ENCODE results near the gene WDR91. TPM values are rescaled to one million over a fixed set of nuclear protein-coding genes. Genes with fewer than 3 reads are reported as not detected.
"Not testable (repeated sequence)": the region's sequence is repeated elsewhere in the genome, so short reads cannot be mapped to it uniquely, and the experiment has no call there.

Gene WDR91
- total RNA-seq, 1 donor from 2014 or later, result 18.2 TPM

DNA sequence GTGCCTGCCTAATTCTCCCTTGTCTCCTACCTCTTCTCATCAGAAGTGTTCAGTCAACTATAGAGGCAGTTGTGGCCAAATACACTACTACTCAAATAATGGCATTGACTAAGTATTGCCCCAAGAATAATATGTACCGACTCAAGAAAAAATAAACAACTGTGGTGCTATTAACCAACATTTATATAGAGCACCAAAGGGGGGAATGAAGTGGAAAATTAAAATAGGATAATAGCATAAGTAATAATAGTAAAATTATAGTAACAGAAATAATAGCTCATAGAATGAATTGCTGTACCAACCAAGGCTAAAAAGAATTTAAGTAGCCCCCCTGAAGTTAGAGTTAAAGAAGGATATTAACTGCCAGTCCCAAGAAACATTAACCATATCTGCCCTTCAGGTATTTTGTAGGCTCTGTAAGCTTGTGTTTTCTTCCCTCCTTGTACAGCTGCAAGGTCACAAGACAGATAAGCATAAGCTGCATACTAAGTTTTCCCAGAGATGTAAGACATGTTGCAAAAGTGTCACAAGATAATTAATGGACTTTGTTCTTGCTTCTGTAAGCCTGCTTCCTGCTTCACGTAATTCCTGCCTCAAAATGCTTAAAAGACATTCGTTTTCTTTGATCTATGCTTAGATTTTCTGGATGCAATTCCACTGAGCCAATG, 29.9 kb downstream of the WDR91 start:
- intact Hi-C loops (cut with micrococcal nuclease), result no loop called here

DNA sequence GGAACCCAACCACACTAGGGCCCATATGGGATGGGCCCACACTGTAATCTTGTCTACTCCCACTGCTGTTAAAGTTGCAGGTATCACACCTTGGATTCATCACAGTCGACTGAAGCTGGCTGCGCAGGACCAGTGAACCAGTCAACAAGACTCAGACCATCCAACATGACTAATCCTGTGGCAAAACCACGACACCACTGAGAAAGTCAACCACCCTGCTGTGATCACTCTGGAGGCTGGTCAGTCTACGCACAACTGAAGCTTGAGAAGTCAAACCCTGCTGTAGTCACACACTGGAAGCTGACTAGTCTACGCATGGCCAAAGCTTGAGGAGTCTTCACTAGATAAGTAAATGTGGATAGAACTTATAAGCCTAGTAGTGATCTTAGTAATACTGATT, 31.2 kb downstream of the WDR91 start:
- intact Hi-C loops (cut with micrococcal nuclease), result no loop called here

DNA sequence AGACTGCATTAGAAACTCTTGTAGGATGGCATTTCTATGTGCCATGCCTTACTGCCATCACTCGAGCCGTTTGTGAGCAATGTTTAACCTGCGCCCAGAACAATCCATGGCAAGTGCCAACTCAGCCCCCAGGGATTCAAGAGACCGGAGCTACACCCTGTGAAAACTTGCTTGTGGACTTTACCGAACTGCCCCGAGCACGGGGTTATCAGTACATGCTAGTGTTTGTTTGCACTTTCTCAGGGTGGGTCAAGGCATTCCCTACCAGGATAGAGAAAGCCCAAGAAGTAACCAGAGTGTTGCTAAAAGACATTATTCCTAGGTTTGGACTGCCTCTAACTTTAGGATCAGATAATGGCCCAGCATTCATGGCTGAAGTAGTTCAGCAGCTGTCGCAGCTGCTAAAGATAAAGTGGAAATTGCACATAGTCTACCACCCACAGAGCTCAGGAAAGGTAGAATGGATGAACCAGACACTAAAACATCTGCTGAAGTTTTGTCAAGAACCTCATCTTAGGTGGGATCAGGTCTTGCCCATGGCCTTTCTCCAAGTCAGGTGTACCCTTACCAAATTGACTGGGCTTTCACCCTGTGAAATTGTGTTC, 31.9 kb downstream of the WDR91 start:
- intact Hi-C loops (cut with micrococcal nuclease), result no loop called here

DNA sequence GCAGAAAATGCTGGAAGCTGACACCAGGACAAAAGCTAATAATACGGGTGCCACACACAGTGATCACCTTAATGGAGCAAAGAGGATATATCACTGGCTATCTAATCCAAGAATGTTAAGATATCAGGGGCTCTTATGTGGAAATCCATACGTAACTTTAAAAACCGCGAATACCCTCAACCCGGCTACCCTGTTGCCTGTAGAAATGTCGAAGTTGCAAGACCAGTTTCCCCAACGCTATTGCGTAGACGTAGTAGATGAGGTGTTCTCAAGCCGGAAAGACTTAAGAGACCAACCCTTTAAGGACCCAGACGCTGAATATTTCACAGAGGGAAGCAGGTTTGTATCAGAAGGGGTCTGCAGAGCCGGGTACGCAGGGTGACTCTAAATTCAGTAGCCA, 33.0 kb downstream of the WDR91 start:
- intact Hi-C loops (cut with micrococcal nuclease), result no loop called here

DNA sequence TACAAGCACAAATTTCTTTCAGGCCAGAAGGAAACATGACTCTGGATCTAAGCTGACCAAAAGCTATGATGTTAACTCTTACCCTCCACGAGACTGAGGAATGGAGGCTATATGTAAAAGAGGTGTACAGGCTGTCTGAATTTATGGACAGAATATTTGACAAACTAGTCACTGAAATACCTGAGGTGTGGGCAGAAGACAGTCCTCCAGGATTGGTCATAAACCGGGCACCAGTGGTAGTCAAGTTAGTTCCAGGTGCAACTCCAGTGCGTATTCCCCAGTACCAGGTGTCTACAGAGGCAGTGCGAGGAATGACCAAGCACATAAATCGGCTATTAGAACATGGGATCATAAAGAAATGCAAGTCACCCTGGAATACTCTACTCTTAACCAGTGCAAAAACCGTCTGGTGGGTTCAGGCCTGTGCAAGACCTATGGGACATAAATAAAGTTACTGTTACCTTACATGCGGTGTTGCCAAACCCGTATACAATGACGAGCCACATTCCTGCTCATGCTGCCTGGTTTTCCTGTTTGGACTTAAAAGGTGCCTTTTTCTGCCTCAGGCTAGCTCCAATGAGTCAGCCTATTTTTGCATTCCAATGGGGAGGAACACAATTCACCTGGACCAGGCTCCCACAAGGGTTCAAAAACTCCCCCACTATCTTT, 34.2 kb downstream of the WDR91 start:
- intact Hi-C loops (cut with micrococcal nuclease), result no loop called here

DNA sequence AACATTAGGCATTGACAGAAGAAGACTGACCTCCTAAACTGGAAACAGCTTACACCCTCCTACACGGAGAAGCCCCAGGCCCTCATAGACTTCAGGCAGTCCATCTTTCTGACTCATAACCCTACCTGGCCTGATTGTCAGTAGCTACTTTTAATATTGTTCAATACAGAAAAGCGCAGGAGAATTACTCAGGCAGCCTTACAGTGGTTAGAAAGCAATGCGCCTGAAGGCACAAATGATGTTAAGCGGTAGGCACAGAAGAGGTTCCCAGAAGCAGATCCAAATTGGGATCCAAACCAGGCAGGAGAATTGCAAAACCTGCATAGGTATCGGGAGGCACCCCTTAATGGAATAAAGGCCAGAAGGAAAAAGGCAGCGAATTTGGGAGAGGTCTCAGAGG, 35.4 kb downstream of the WDR91 start:
- intact Hi-C loops (cut with micrococcal nuclease), result no loop called here

DNA sequence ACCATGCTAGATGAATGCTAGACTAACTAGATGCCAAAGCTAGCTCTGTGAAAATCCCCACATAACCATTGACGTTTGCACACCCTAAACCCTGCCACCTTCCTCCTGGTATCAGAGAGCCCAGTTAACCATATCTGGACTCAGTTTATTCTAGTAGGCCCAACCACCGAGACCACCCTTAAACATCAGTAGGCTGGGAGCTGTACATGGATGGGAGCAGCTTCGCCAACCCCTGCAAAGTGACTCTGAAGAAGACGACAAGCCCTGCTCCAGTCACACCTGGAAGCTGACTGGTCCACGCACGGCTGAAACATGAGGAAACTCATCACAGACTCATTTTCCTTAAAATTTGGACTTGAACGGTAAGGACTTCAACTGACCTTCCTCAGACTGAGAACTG, 36.4 kb downstream of the WDR91 start:
- intact Hi-C loops (cut with micrococcal nuclease), result no loop called here

DNA sequence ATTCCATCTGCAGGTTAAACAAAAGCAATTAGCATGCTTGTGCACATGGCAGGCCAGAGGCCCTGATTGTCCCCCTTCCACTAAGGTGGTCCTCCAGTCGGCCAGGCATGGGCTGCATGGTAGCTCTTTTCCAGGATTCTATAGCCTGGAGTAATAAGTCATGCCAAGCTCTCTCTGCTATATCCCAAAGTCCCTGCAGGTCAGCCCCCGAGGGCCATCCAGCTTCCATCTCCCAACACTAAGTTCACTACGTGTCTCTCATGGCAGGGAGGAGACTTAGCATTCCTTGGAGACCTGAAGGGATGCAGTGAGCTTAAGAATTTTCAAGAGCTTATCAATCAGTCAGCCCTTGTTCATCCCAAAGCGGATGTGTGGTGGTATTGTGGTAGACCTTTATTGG, 37.4 kb downstream of the WDR91 start:
- intact Hi-C loops (cut with micrococcal nuclease), result not testable (repeated sequence)

DNA sequence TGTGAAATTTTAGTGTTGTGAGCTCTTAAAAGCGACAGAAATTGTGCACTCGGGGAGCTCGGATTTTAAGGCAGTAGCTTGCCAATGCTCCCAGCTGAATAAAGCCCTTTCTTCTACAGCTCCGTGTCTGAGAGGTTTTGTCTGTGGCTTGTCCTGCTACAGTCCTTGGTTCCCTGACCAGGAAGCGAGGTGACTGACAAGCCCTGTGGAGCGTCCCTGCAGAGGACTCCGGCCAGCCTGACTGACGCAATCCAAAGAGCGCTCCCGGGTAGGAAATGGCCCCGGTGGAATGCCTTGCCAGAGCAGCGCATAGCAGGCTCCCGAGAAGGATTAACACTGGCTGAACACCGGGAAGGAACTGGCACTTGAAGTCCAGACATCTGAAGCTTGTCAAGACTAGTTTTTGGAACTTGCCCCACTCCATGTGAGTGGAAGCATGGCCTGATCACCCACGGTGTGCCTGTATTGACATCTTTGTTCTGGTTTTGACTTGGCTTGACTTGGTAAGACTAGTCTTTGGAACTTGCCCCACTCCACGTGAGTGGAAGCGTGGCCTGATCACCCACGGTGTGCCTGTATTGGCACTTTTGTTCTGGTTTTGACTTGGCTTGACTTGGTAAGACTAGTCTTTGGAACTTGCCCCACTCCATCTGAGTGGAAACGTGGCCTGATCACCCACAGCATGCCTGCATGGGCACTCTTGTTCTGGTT, 39.6 kb downstream of the WDR91 start:
- intact Hi-C loops (cut with micrococcal nuclease), result not testable (repeated sequence)

DNA sequence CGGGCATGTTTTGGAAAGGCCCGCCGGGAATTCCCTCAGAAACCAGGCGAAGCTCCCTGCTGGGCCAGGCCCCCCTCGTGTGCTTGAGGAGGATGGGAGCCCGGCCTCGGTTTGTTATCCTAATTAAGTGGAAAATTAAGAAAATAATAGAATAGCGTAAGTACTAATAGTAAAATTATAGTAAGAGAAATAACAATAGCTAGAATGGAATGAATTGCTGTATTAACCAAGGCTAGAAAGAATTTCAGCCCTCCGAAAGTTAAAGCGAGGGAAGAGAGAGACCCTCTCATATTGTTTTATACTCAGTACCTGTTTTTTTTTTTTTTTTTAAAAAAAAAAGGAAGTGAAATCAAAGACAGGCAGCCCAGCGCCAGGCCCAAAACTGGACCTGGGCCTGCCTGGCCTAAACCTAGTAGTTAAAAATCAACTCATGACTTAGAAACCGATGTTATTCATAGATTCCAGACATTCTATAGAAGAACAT, 40.3 kb downstream of the WDR91 start:
- intact Hi-C loops (cut with micrococcal nuclease), result loop anchor here (1.0 kb wide), 4 partner anchors 23 to 525 kb away; partner anchors contain the start of genes AGBL3, BPGM, TMEM140 and WDR91

DNA sequence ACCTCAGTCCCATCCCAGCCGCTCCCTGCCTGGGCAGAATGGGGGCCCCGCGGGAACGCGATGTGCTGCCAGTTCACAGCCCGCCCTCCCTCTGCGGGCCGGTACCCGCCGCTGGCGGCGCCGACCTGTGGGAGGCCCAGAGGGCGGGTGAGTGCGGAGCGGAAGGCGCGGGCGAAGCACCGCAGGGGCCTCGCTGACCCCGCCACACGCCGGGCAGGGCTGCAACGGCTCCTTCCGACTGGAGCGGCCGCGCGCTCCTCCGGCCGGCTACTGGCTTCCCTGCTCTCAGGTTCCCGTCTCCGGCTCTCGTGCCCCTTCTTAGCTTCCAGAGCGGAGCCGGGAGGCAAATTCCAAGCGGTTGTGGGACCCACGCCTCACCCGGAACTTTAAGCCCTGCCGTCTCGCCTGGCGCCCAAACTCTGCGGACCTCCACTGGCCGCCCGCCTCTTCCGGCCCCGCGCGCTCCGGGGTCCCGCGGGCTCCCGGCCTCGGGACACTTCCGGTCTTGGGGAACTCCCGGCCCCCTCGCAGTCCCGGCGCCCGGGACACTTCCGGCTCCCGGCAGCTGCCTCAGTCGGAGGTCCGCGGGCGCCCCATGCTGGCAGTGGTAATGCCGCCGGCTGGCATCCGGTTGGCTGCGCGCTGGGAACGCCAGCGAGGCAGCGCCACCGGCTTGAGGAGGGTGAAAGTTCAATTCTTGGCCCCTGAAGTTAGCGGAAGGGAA, 40.9 kb downstream of the WDR91 start, which contains the start of gene CYREN:
CYREN (minus strand) TSS at position 434 of the 724 bp plus-strand sequence. CDS start 1,785 bp downstream, outside the sequence.
- intact Hi-C loops (cut with micrococcal nuclease), result loop anchor here (1.0 kb wide), 4 partner anchors 22 to 524 kb away; partner anchors contain the start of genes AGBL3, BPGM, TMEM140 and WDR91

DNA sequence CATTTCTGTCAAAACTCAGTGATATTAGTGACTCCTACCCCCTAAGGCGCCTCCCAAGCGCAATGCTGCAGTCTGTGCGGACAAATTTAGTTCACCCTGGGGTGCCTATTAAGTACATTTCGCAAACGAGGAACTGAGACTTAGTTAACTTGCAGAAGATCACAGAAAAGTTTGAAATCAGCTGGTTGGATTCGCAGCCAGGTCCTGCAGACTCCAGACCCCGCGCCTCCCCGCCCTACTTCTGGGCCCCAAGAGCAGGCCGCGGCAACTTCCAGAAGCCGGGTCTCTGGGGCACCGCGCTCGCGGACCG, 41.4 kb downstream of the WDR91 start:
- intact Hi-C loops (cut with micrococcal nuclease), result loop anchor here (1.0 kb wide), 4 partner anchors 22 to 524 kb away; partner anchors contain the start of genes AGBL3, BPGM, TMEM140 and WDR91

DNA sequence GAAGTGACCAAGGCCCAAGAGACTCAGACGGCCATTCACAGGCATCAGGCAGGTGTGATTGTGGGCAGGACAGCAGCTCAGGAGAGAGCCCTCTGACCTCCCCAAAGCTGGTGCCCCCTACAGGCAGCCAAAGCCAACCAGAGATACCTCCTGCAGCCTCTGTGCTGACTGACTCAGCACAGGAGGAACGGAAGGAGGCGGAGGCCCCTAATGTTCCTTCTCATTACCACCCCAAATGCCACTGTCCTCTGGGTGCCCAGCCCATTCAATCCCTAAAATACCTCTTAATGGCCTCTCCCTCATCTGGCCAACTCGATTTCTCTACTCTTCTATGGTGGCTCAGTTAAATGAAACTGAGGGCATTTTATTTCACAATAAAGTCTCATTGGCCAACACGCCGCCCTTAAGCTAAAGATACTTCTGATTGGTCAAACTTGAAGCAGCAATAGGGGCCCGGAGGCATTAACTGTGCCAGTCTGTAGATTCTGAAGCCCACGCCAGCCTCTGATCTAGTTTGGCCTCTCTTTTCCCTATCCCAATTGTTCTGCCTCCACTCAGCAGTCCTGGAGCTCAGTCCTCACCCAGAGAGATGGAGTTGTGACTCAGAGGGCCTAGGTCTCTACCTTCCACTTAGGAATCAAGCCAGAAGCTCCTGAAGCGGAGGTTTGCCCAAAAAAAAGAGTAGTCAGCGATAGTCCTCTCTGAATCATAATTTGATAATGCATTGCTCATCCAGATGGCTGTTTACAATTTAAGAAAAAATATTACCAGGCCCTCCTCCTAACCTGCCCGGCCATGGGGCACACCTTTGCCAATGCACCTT, 42.0 kb downstream of the WDR91 start:
- intact Hi-C loops (cut with micrococcal nuclease), result no loop called here

DNA sequence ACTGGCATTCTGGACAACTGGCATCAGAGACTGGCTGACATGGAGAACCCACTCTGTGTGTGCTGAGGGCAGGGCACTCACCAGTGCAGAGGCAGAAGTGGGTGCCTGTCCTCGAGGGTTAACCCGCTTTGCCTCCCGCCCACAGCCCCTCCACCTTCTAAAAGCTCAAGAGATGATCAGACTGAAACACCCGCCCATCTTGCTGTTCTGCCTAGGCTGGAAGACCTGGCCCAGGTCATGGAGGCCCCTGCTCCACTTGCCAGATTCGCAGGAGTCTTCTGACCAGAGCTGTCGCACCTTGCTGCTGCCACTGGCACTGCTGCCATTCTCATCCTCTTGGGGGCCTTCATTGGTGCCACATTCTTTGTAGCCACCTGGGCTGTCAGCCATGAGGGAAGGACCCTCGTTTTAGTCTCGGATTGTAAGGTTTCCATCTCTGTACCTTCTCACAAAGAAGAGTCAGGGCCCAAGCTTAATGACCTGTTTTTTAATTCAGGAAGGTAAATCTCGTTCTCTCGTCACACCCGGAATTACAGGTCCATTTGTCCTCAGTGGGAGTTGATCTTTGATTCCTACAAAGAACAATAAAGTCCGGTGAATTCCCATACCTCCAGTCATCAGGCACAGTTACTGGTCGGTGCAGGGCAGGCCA, 42.7 kb downstream of the WDR91 start:
- intact Hi-C loops (cut with micrococcal nuclease), result no loop called here

DNA sequence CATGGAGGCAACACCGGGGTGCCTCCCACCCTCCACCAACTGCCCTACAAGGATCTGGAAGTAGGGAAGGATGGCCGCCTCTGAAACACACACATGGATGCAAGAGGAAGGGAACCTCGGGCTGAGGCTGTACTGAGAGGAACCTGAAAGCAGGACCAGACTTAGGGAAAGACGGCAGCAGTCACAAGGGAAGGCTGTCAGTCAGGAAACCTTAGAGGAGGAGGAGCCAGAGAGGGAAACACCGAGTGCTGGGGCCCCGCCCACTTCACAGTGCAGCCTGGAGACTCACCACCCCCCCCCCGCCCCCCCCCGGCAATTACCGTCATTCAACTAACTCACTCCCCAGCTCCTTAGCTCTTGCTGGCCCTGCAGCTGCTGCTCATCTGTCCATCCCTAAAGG, 43.3 kb downstream of the WDR91 start:
- intact Hi-C loops (cut with micrococcal nuclease), result no loop called here

DNA sequence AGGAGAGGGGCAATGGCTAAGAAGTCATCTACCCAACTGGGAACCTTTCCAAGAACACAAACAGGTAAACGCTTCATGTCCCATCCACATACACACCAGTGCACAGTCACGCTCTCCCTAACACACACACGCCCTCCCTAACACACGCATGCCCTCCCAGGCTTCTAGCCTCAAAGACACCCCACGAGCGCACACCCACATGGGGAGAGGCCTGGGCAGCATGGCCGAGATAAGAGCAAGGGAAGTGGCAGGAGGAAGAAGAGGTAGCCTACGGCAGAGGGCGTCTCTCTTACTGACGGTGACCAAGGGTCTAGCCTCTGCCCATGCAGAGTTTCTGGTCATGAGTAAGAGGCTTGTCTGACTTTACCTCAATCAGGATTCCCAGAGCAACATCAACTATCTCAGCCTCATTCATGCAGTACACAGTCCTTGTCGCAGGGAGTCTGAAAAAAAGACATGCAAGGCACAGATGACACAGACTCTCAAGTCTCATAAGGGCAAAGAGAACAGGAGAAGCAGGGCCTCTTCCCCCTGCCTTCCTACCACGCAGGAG, 43.9 kb downstream of the WDR91 start:
- intact Hi-C loops (cut with micrococcal nuclease), result no loop called here

DNA sequence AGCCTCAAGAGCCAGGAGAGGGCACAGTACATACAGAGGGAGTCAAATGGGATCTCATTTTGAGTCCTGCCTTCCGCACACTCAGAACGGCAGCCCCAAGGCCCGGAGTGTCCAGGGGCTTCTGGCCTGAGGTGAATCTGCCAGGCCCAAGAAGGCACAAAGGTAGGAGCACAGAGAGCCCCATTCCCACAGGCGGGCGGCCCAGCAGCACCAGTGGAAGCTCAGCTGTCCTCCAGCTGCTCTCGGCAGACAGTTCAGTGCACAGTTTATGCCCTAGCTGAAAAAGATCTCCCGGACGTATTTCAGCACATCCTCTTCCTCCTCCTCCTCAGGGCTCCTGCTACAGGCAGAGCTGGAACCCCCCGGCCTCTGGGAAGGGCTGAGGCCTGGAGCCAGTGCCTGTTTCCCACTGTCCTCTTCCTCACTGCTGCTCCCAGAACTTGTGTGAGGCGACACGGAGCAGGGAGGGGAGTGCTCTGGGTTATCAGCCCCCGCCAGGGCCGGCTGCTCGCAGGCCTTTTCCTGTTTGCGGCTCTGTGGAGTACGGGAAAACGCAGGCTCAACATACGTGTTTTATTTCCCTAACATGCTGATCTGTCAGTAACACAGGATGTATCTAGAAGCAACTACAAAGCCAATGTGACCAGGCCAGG, 44.9 kb downstream of the WDR91 start:
- intact Hi-C loops (cut with micrococcal nuclease), result no loop called here

DNA sequence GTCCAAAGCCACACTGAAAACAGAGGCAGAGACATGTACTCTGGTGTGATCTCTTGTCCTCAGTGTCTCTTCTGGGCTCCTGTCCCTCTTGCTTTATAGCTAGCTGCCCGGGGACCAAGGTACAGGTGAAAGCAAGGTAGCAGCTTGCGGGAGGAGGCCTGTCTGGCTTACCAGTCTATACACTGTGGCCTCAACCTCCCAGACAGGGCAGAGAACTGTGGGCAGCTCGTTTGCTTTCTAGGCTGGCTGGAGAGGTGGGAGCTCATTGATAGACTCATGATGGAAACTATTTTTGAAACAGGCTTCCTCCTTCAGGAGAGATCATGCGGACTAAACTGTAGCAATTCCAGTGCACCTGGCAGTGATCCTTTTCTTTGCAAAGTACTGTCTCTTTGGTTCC, 45.5 kb downstream of the WDR91 start:
- intact Hi-C loops (cut with micrococcal nuclease), result no loop called here

Data from T-helper 2 cell treated with Interferon-gamma antibody and Interleukin-4, amounts not matched to agents 100 ng/mL and 5 ng/mL, for 36 hours (primary cell).